A549 (cell line): ENCODE data around the gene HIGD1C.

ENCODE experiments used
- POLR2A ChIP-seq: IDR thresholded peaks from 2 replicates; pipeline ENCODE4 v1.6.1; 2012; ENCODE audit warnings: mild to moderate bottlenecking, low read length
- TF ChIP-seq, protein P1 (sequence below): fragments of >200 bp; sonication (Bioruptor Twin); formaldehyde crosslinking; IDR thresholded peaks from 3 replicates; pipeline ENCODE4 v1.5.1; 2016
- TF ChIP-seq, protein P2 (sequence below): fragments of 200-600 bp; sonication (generic); IDR thresholded peaks from 2 replicates; pipeline ENCODE4 v1.6.1; 2016; ENCODE audit warnings: antibody characterized with exemption, mild to moderate bottlenecking, moderate library complexity

DNA sequence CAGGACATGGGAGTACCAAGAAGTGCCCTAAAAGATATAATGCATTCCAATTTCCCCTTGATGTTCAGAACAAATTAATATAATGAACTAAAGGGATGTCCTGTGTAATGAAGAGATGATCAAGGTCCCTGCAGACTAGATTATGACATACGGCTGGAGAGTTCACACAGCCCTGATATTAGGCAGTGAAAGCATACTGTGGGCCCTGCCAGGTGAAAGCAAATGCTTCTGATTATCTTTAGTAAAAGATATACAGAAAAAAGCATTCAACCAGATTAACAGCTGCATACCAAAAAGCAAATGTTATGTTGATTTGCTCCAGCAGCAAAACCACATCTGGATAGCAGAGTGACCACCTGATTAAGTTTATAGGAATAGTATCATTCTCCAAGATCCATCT, 12.1 kb downstream of the HIGD1C start:
- TF ChIP-seq, protein P1, sequence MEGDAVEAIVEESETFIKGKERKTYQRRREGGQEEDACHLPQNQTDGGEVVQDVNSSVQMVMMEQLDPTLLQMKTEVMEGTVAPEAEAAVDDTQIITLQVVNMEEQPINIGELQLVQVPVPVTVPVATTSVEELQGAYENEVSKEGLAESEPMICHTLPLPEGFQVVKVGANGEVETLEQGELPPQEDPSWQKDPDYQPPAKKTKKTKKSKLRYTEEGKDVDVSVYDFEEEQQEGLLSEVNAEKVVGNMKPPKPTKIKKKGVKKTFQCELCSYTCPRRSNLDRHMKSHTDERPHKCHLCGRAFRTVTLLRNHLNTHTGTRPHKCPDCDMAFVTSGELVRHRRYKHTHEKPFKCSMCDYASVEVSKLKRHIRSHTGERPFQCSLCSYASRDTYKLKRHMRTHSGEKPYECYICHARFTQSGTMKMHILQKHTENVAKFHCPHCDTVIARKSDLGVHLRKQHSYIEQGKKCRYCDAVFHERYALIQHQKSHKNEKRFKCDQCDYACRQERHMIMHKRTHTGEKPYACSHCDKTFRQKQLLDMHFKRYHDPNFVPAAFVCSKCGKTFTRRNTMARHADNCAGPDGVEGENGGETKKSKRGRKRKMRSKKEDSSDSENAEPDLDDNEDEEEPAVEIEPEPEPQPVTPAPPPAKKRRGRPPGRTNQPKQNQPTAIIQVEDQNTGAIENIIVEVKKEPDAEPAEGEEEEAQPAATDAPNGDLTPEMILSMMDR = no peak
- no peak for TF ChIP-seq POLR2A
- TF ChIP-seq, protein P2, sequence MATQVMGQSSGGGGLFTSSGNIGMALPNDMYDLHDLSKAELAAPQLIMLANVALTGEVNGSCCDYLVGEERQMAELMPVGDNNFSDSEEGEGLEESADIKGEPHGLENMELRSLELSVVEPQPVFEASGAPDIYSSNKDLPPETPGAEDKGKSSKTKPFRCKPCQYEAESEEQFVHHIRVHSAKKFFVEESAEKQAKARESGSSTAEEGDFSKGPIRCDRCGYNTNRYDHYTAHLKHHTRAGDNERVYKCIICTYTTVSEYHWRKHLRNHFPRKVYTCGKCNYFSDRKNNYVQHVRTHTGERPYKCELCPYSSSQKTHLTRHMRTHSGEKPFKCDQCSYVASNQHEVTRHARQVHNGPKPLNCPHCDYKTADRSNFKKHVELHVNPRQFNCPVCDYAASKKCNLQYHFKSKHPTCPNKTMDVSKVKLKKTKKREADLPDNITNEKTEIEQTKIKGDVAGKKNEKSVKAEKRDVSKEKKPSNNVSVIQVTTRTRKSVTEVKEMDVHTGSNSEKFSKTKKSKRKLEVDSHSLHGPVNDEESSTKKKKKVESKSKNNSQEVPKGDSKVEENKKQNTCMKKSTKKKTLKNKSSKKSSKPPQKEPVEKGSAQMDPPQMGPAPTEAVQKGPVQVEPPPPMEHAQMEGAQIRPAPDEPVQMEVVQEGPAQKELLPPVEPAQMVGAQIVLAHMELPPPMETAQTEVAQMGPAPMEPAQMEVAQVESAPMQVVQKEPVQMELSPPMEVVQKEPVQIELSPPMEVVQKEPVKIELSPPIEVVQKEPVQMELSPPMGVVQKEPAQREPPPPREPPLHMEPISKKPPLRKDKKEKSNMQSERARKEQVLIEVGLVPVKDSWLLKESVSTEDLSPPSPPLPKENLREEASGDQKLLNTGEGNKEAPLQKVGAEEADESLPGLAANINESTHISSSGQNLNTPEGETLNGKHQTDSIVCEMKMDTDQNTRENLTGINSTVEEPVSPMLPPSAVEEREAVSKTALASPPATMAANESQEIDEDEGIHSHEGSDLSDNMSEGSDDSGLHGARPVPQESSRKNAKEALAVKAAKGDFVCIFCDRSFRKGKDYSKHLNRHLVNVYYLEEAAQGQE = no peak
